HG03520 (cell line): ENCODE measurements around the gene CD81.
A peak's percentile ranks its signal among the peaks of the same experiment; 100 is the strongest.

Experiments
- ATAC-seq: cut with Tn5 transposase; IDR thresholded peaks from one replicate; pipeline ENCODE4 v1.9.1; 2021; ENCODE audit warnings: mild to moderate bottlenecking, moderate library complexity; ENCODE audit not compliant: unreplicated experiment

Gene CD81

DNA sequence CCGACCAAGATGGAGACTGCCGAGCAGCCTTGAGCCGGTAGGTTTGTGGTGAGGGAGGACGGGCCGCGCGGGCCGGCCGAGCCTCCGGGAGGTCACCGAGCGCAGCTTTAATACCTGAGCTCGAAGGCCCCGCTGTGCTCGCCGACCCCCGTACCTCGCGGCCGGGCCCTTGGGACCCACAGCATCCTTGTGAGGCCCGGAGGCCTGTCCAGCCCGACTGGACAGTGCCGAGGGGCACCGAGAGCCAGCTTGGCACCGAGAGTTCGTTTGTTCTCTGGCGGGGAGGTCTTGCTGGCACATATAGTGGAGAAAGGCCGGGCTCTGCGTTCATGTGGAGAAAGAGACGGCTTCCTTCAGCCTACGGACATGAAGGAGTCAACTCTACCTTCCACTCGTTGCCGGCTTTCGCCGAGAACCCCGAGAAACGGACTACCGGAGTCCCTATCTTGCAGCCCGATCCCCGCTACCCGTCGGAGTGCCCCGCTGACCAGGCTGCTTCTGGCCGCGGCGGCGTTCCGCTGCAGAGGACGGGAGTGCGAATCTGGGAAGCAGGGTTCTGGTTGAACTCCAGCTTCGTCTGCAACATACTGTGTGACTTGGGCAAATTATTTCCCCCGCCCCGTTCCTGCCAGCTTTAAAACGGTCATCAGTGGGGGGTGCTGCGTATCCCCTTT, 23.8 kb downstream of the CD81 start:
- peak; percentile 1 for ATAC-seq

DNA sequence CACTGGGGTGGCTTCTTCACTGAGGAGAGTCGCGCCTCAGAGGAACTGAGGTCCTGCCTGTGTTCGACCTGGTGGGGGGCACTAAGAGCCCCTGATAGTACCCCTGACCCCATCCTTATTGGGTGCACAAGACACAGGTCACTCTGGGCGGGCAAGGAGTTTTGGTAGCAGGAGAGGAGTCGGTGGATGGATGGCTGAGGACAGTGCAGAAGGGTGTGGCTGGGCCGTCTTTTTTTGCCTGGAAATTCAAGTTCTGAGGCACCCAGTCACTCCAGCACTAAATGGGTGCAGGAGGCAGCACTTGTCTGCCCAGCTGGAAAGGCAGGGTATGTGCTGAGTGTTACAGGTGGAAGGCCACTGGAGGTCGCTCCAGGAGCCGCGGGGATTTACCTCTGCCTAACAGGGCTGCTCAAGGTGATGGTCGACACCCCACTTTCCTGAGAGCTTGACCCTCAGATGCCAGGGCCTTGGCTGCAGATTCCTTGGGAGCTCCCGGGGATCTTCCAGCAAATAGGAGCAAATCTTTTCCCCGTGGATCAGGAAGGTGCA, 24.4 kb downstream of the CD81 start:
- no peak for ATAC-seq

DNA sequence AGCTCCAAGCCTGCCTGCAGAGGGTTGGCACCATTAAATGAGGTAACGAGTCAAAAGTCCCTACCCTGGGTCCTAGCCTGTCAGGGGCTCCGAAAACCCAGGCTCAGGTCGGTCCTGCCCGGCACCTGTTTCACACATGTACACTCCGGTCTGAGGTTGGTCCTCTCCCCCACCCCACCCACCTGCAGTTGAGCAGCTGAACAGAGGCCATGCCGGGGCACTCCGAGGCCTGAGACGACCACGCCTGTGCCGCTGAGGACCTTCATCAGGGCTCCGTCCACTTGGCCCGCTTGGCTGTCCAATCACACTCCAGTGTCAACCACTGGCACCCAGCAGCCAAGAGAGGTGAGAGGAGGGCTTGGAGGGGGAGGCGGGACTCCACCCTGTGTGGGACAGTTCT, 25.0 kb downstream of the CD81 start:
- ATAC-seq: no peak

DNA sequence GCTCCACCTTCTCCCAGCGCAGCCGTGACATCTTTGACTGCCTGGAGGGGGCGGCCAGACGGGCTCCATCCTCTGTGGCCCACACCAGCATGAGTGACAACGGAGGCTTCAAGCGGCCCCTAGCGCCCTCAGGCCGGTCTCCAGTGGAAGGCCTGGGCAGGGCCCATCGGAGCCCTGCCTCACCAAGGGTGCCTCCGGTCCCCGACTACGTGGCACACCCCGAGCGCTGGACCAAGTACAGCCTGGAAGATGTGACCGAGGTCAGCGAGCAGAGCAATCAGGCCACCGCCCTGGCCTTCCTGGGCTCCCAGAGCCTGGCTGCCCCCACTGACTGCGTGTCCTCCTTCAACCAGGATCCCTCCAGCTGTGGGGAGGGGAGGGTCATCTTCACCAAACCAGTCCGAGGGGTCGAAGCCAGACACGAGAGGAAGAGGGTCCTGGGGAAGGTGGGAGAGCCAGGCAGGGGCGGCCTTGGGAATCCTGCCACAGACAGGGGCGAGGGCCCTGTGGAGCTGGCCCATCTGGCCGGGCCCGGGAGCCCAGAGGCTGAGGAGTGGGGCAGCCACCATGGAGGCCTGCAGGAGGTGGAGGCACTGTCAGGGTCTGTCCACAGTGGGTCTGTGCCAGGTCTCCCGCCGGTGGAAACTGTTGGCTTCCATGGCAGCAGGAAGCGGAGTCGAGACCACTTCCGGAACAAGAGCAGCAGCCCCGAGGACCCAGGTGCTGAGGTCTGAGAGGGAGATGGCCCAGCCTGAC, 26.0 kb downstream of the CD81 start:
- no peak for ATAC-seq

DNA sequence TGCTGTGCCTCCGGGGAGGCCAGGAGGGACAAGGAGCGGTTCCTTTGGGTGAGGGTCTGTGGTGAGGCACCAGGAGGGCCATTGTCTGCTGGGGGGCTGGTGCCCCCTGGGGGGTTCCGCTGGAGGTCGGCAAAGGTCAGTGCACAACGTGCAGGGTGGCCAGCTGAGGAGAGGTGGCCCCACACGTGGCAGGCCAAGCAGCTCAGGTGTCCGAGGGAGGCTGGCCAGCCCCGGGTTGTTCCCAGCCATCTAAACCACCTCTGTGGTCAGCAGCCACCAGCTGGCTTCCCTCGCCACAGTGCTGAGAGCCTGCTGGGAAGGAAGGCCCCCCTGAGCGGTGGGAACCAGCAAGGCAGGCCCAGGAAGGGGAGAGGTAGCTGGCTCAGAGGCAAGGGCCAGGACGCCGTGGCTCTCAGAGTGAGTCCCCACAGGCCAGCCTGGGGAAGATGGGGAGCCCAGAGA, 27.7 kb downstream of the CD81 start:
- no peak for ATAC-seq

DNA sequence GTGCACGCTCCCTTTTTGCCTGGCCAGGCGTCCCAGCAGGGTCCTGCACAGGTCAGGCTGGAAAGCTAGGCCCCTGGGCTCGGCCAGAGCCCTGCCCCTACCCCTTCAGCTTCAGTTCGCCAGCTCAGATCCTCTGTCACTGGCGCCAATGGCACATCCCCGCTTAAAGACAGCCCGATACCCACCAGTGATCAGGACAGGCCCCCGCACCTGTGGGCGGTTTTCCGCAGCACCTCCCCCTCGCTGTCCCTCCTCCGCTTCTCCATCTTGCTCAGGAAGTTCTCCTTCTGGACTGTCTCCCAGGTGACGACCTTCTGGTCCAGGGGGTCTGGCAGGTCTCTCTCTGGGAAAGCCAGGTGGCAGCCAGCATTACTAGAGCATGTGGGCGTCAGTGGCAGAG, 29.3 kb downstream of the CD81 start:
- ATAC-seq: no peak

DNA sequence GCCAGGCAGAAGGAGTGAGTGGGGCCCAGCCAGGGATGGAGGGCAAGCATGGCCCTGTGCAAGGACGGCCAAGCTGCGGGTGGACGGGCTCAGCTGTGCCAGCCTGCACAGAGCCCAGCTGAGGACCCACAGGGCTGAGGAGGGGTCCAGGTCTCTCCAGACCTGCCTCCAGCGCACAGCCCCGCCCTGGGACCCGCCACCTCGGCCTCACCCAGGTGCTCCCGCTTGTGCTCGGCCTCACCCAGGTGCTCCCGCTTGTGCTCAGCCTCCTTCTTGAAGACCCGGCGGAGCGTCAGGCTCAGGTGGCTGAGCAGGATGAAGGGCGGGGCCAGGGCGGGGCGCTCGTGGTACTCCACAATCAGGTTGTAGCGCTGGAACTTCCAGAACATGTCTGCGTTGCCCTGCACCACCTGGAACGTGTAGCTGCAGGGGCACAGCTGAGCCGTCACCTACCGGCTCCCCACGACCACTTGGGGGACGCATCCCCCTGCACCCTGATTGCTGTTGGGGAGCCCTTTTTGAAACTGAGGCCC, 29.8 kb downstream of the CD81 start:
- no peak for ATAC-seq

DNA sequence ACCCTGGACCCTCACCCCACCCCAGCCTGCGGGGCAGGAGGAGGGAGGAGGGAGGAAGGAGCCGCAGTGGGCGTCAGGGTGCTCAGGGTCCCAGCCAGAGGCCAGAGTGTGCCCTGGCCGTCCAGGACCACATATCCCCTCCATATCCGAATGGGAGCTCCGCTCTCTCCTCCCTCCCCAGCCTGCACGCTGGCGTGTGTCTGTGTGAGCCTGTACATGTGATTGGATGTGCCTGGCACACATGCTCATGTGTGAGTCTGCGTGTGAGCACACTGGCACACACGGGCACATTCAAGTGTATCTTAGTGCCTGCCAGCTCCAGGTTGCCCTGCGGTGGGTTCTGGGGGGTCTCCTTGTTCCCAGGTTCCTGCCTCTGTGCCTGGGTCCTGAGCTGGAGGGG, 31.6 kb downstream of the CD81 start:
- no peak for ATAC-seq

DNA sequence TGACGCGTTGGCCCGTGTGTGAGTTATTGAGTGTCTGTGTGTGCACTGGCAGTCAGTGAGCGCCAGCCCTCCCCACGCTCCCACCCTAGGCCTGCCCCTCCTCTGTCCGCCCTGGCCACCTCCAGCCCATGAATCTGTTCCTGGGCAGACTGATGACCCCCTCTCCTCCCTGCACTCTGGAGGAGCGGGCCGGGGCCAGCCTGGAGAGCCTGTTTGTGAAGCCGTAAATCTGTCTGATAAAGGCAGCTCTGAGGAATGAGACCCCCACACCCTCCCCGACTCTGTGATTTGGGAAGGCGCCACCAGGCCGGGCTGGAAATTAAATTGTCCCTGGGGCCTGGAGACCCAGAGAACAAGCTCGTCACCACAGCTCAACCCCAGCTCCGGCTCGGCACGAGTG, 32.0 kb downstream of the CD81 start:
- no peak for ATAC-seq

DNA sequence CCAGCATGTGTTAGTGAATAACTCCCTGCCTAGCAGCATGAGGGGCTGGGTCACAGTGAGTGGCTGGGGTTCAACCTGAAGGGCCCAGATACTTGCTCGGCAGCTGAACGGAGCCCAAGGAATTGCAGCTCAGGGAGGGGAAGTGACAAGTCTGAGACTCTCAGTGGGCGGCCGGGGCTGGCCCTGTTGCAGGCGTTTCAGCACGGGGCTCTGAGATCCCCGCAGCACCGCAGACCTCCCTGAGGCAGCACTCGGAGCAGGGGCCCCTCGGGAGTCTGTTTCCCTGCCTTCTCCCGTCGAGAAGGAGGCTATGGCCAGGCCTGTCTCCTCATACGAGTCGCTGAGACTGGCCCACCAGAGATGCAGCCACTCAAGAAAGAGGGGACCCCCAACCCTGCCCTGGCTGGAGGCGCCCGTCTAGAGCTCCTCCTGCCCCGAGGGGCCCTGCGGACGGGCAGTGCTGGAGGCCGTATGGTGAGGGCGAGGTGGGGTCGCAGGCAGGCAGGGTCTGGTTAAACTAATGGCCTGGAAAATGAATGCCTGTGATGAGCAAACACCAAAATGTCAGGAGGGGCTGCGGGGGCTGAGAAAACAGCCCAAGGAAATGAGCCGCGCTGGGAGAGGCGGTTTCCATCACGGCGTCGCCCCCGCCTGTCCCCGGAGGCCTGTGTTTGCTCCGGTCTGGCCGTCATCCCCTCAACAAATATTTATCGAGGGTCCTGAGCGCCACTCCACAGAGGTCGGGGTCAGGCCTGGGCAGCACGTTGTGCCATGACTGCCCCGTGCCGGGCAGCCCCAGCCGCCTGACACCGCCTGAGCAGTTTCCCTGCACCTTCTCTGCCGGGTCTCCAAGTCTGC, 32.7 kb downstream of the CD81 start:
- no peak for ATAC-seq

DNA sequence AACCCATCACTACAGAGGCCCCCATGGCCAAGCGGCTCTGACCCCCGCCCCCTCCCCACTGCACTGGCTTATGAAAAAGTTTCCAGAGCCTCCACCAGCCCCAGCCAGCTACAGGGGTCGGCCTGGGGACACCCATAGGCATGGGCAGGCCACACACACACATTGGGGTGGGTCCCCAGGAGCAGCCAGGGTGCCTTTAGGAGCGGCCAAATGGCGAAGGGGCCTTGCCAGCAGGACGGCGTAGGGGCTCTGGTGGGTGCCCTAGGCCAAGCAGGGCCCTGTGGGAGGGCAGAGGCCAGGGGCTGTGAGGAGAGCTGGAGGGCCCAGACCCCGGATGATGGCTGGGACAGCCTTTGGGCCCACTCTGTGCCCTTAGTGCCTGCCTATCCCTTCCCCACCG, 33.5 kb downstream of the CD81 start:
- ATAC-seq: no peak

DNA sequence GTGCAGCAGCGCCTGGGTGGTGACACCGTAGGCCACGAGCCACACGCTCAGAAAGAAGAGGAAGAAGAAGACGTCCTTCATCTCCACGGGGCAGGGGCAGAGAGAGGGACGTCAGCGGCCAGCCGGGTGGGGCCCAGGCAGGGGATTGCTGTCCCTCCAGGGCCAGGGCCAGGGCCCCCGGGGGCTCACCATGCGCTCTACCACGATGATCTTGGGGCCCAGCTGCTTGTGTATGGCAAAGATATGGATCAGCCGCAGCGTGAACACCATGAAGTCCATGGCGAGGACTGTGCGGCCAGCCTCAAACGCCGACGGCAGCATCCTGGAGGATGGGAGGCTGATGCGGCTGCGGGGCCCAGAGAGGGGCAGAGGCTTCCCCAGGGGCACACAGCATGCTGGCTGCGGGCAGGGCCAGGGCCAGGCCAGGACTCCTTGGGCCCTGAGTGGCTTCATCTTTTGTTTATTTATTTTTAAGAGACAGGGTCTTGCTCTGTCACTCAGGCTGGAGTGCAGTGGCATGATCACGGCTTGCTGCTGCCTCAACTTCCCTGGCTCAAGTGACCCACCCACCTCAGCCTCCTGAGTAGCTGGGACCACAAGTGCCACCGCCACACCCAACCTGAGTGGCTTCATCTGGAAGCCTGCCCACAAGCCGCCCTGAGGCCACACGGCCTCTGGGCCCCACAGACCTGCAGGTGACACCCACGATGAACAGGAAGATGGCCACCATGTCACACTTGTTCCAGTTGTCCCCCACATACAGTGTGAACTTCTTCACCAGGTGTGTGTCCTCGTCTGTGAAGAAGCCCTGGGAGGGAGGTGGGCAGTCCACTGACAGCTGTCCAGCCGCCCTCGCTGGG, 34.6 kb downstream of the CD81 start:
- no peak for ATAC-seq

DNA sequence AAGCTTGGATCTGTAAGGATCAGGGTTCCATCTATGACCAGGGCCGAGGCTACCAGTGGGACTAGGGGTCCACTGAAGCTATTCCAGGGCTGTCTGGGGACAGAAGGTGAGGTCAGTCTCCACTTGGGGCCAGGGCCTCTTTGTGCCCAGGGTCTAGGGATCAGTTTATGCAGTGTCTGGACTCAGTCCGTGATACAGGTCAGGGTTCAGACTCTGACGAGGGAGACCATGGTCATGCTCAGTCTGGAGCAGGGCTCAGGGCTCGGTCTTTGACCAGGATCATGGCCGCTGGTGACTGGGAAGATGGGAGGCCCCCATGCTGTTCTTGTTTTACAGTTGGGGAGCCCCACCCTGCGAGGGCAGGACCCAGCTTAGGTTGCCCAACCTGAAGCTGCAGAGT, 35.2 kb downstream of the CD81 start:
- no peak for ATAC-seq

DNA sequence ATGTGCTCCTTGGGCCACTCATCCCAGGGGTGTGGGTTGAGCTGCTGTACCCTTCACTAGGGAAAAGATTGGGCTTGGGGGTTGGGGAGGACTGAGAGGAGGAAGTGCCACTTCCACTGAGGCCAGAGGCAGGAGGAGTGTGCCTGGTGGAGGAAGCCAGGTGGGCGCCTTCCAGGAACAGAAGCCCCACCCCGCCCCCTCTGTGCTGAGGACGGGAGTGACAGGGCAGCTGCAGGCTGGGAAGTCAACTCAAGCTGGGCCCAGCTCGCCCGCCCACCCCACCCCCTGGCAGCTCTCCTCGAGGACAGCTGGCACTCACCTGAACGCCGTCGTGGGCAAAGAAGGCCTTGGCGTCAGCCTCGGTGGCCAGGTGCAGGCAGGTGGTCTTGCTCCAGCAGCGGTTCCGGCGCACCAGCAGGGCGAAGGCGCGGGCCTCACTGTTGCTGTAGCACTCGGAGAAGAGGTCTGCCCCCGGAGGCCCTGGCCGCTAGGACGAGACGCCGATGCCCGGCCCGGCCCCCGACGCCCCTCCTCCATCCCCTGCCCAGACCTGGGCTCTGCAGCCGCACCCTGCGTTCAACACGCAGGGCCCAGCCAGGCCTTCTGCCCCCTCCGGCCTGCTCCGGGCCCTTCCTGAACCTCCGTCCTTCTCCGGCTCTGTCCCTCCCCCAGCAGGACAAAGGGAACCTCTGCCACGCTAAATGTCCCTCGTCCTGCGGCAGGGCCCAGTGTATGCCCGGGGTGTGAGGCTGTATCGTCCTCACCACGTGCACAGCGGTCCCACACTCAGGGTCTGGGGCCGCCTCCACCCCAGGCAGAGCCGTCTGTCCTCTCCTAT, 36.9 kb downstream of the CD81 start:
- no peak for ATAC-seq

DNA sequence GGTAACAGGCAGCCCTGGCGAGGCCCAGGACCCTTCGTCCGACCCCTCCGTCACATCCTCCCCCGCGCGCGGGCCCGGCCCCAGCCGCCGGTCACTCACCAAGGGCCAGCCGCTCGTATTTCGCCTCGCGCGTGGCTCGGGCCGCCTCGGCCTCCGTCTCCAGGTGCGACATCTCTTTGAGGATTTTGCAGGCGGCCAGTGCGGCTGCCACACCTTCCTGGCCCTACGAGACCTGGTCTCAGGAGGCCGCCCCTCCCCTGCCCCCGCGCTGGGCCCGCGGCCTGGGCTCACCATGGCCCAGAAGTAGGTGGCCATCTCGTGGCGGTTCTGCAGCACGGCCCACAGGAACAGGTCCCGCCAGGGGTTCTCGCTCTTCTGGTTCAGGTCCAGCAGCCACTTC, 37.5 kb downstream of the CD81 start:
- no peak for ATAC-seq

DNA sequence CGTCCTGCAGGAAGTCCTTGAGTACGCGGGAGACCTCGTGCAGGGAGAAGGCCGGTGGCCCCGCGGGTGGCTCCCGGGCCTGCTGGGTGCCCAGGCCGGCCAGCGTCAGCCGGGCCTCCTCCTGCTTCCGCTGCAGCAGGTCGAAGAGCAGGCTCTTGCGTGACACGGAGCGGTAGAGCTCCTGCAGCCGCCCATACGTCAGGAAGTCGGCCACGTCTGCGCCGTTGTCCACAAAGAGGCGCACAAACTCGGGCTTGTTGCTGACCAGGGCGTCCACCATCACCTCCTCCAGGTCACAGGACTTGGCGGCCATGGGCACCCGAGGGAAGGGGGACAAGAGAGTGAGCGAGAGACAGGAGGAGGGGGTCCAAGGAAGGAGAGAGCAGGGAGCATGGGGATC, 38.1 kb downstream of the CD81 start:
- ATAC-seq: no peak

DNA sequence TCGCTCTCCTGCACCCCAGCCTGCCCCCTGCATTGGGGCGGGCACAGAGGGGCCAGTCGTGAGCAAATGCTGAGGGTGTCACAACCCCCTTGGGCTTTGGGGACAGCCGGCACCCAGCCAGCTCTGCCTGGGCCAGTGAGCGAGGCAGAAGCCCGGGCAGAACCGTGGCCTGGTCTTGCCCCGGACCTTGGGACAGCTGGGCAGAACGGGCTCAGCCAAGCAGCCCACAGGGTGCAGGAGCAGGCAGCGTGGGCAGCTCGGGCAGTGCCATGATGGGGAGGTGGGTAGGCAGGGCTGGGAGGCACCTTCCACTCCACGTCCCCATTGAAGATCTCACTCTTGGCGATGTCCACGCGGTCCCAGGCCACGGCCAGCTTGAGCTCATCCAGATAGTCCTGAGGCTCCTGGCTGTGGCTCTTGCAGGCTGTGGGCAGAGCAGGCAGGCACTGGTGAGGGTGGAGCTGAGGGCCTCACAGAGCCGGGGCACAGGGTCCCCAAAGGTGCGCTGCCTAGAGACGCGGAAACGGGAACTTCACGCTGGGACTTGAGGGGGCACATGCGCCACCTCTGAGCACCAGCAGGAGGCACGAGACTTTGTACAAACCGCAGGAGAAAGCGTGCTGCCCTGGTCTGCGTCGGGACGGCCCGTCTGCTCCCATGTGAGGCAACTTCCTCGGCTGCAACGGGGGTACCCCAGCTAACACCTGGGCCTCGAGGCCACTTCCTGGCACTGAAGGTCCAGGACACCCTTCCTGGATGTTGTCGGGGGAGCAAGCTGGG, 38.7 kb downstream of the CD81 start:
- no peak for ATAC-seq

DNA sequence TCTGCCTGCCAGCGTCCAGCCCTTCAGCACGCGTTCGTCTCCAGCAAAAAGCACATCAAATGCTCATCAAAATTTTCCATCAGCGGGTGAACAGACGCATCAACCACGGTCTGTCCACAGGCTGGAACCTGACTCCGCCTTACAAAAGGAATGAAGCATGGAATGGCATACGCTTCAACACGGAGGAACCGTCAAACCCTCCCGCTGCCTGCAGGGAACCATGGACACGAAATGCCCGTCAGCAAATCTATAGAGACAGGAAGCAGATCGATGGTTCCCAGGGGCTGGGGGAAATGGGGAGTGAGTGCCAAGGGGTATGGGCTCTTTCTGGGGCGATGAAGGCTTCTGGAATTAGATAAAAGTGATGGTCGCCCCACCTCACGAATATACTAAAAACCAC, 39.7 kb downstream of the CD81 start:
- ATAC-seq: no peak
